GM20000 (cell line): Measurements from ENCODE around the gene MYO9A.

Experiments used
- DNase-seq: peaks from one replicate; pipeline ENCODE4 v3.0.0; 2012; ENCODE audit warnings: low spot score
- CTCF ChIP-seq: IDR thresholded peaks from 2 replicates; pipeline ENCODE4 v1.5.1; 2012; ENCODE audit warnings: mild to moderate bottlenecking, control low read depth; ENCODE audit errors: extremely low read depth, missing control alignments

The MYO9A gene

DNA sequence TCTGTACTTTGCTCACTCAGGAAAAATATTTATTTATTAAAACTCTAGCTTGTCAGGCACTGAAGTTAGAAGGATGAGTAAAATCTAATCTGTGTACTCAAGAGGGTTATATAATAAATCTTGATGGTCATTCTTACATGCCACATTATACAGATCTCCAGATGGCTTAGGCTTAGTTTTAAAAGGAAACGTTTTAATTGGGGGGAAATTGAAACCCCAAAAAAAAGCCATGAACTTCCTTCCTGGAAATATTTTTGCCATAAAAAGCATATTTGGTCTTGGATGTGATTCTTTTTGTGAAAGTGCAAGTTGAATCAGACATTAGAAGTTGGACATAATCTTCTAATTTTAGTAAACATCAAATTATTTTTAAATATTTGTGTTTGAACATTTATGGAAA lies 6.3 kb upstream of the MYO9A start:
- TF ChIP-seq CTCF: no peak
- DNase-seq: no peak

GRCh38 chr15:72117486-72118016 lies 399 bp downstream of the MYO9A start:
- DNase-seq: peak; percentile 83
- no peak for TF ChIP-seq CTCF

GRCh38 chr15:72116731-72117485 lies 1.0 kb downstream of the MYO9A start:
- no peak for TF ChIP-seq CTCF
- DNase-seq: no peak

- no peak for DNase-seq
These were observed 4.5 kb downstream of the MYO9A start for GRCh38 chr15:72113347-72114031.

GRCh38 chr15:72112805-72113204 lies 5.1 kb downstream of the MYO9A start:
- no peak for TF ChIP-seq CTCF
- no peak for DNase-seq

More at GRCh38 chr15:72113347-72114031, 4.5 kb downstream of the MYO9A start:
- TF ChIP-seq CTCF: no peak

- no peak for TF ChIP-seq CTCF
- DNase-seq: no peak
These were observed 5.8 kb downstream of the MYO9A start for GRCh38 chr15:72112116-72112515.

GRCh38 chr15:72110355-72110754 lies 7.6 kb downstream of the MYO9A start:
- TF ChIP-seq CTCF: no peak
- DNase-seq: no peak
